ENCODE measurements around the gene WDFY3. TPM values are rescaled to one million over a fixed set of nuclear protein-coding genes. Genes with fewer than 3 reads are reported as not detected.

The WDFY3 gene
- total and polyA plus RNA-seq, 2 of the 13 experiments (the other 11 are each of a cell fraction or from before 2014, with no cell fraction given), result 16.7 to 24.5 TPM

- in situ Hi-C loops (cut with HindIII; ENCODE audit: extremely low pct_ligation_motif_present, low pct_unique_long_range_greater_than_20kb) (no loop called here), intact Hi-C loops (cut with micrococcal nuclease; ENCODE audit: unreplicated experiment) (no loop called here)
- Histone ChIP-seq H3K9me3 (ENCODE audit: low read length) (no peaks in the 10 kb centered on the region), H3K4me2 (ENCODE audit: low read depth, low read length) (no peak overlapping the region), H2AFZ (ENCODE audit: low read length) (no peak overlapping the region), H3K79me2 (ENCODE audit: insufficient read depth, low read length) (no peaks in the 10 kb centered on the region), H3K4me3 (replicated peaks in 1 of 3; ENCODE audit: insufficient read depth in 1 of 3, low read depth in 2 of 3, low read length in 3 of 3) (no peak overlapping the region), H3K27ac (ENCODE audit: extremely low read length, insufficient read depth, low read length) (no peak overlapping the region), H4K20me1 (ENCODE audit: insufficient read depth, low read length) (no peaks in the 10 kb centered on the region), H3K36me3 (replicated peaks in 1 of 2; ENCODE audit: control insufficient read depth in 1 of 2, insufficient read depth in 2 of 2, low read length in 2 of 2) (no peaks in the 10 kb centered on the region), H3K4me1 (ENCODE audit: insufficient read depth, low read length) (peaks cover 9% of the 10 kb centered on the region; the same call in 1 of the 2 replicates), H3K9ac (ENCODE audit: insufficient read depth, low read depth, low read length) (no peak overlapping the region), H3K27me3 (ENCODE audit: control insufficient read depth in 1 of 2, insufficient read depth in 2 of 2, low read length in 2 of 2) (no peaks in the 10 kb centered on the region)
- CTCF ChIA-PET (ENCODE audit: low intra/inter-chr PET ratio, low total read pairs), result no interaction called here
- BruUV-seq (replicated peaks), result no TSS peak
- FAIRE-seq (no peak), ATAC-seq (no peak), DNase-seq (ENCODE audit: low spot score) (no peak)
- TF ChIP-seq ZNF563 (CRISPR knock-in tag; IDR thresholded peaks at IDR 0.05), result no peak
- TF ChIP-seq CREB3 (CRISPR knock-in tag; IDR thresholded peaks at IDR 0.05), result no peak
- TF ChIP-seq HMGXB3 (CRISPR knock-in tag; IDR thresholded peaks at IDR 0.05; ENCODE audit: borderline replicate concordance), result no peak
- TF ChIP-seq ZNF768 (CRISPR knock-in tag; IDR thresholded peaks at IDR 0.05), result no peak
- TF ChIP-seq ZBTB25 (CRISPR knock-in tag; IDR thresholded peaks at IDR 0.05), result no peak
- no peak for TF ChIP-seq ZNF282 (IDR thresholded peaks at IDR 0.05; ENCODE audit: partially characterized antibody)
- TF ChIP-seq ETS1 (CRISPR knock-in tag; IDR thresholded peaks at IDR 0.05), result no peak
- TF ChIP-seq SIN3B (IDR thresholded peaks at IDR 0.05; ENCODE audit: low read length), result no peak
- TF ChIP-seq ZNF230 (CRISPR knock-in tag; IDR thresholded peaks at IDR 0.05), result no peak
- 100% methylated on average over 1 of the region's 1 CpG for WGBS (ENCODE audit: low lambda C conversion rate)
- POLR2A ChIA-PET, result no interaction called here
Observed at GRCh38 chr4:84639145-84639544, 327.3 kb downstream of the WDFY3 start.
